T-helper 2 cell (primary cell): ENCODE measurements around the gene LRRC18.

Experiments
- DNase-seq, 5 experiments: peaks; one replicate each; pipeline versions ENCODE4 v3.0.0 to v3.0.0-alpha.2; 2012 to 2022

The LRRC18 gene

GRCh38 chr10:48945441-48946130, 5.9 kb upstream of the LRRC18 start:
- no peak for DNase-seq

GRCh38 chr10:48944171-48944570, 4.5 kb upstream of the LRRC18 start:
- DNase-seq: no peak

GRCh38 chr10:48943096-48943495, 3.5 kb upstream of the LRRC18 start:
- DNase-seq: no peak

GRCh38 chr10:48941427-48942075, 1.9 kb upstream of the LRRC18 start:
- no peak for DNase-seq

- no peak for DNase-seq
Measured at GRCh38 chr10:48940958-48941357, 1.3 kb upstream of the LRRC18 start.

GRCh38 chr10:48940372-48940771, 732 bp upstream of the LRRC18 start:
- no peak for DNase-seq

- DNase-seq: no peak
Measured at GRCh38 chr10:48938990-48939536, 577 bp downstream of the LRRC18 start.

- no peak for DNase-seq
Measured at GRCh38 chr10:48938281-48938680, 1.4 kb downstream of the LRRC18 start.

GRCh38 chr10:48937796-48938195, 1.8 kb downstream of the LRRC18 start:
- no peak for DNase-seq

- DNase-seq: no peak
Measured at GRCh38 chr10:48935577-48935976, 4.1 kb downstream of the LRRC18 start.

GRCh38 chr10:48934672-48935501, 4.8 kb downstream of the LRRC18 start:
- DNase-seq: no peak

GRCh38 chr10:48932831-48933664, 6.6 kb downstream of the LRRC18 start:
- no peak for DNase-seq

- no peak for DNase-seq
Measured at GRCh38 chr10:48931188-48931587, 8.5 kb downstream of the LRRC18 start.

GRCh38 chr10:48929413-48929990, 10.1 kb downstream of the LRRC18 start:
- DNase-seq: no peak

GRCh38 chr10:48926764-48927540, 12.7 kb downstream of the LRRC18 start:
- no peak for DNase-seq

- DNase-seq: no peak
Measured at GRCh38 chr10:48926255-48926654, 13.4 kb downstream of the LRRC18 start.

GRCh38 chr10:48924988-48925387, 14.7 kb downstream of the LRRC18 start:
- DNase-seq: no peak

GRCh38 chr10:48923748-48924147, 15.9 kb downstream of the LRRC18 start:
- no peak for DNase-seq

GRCh38 chr10:48913674-48914073, 26.0 kb downstream of the LRRC18 start:
- DNase-seq: no peak

- DNase-seq: no peak
Measured at GRCh38 chr10:48910548-48910947, 29.1 kb downstream of the LRRC18 start.

GRCh38 chr10:48907730-48908129, 31.9 kb downstream of the LRRC18 start:
- DNase-seq: peak in 1 of 5 experiments; percentile 16
